GM12875 (cell line): ENCODE measurements around the gene ACSM6.

ENCODE experiments used
- H3K4me3 ChIP-seq: one replicate; pipeline ENCODE4 v1.5.1; 2011; ENCODE audit warnings: low read depth, low read length, control low read depth
- CTCF ChIP-seq: IDR thresholded peaks from 2 replicates; pipeline ENCODE4 v1.5.1; 2011; ENCODE audit warnings: low read depth, mild to moderate bottlenecking, control low read depth, inconsistent platforms, low read length, moderate library complexity, borderline replicate concordance; ENCODE audit not compliant: insufficient read depth

ACSM6 gene

DNA sequence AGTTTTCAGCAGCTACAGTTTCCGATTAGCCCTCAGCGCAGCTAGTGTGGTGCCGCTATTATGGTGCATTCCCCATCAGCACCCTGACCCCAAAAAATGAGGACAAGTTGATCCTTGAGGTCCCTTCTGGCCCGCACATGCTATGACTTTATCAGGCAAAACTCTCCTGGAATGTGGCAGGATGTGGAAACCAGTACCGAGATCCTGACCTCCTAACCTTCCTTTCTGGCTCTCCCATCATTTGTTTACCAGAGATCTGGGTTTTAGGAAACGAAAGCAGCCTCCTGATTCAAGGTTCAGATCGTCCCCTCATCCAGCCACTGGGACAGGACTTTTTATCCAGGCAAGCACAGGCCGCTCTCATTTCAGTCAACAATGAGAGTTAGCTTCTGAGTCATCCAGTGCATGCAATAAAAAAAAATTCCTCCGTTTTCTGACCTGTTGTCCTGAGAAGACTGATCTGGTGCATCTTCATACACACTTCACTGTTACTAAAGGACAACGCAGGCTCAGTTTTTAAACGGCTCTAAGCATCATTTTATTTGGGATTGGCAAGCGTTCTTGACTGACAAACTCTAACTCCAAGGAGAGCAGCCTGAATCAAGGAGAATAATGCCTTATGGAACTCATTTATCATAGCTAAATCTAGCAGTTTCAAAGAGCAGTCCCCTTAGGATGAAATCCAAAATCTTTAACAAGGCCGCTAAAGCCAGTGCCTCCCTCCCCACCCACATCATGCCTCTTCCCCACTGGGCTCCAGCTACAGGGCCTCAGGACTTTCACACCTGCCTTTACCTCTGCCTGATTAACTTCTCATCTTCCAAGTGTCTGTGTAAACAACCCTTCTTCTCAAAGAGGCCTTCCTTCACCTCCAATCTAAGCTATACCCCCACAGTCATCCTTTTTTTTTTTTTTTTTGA, 79.6 kb downstream of the ACSM6 start:
- no peak overlapping the region for H3K4me3 ChIP-seq
- no peak for TF ChIP-seq CTCF

DNA sequence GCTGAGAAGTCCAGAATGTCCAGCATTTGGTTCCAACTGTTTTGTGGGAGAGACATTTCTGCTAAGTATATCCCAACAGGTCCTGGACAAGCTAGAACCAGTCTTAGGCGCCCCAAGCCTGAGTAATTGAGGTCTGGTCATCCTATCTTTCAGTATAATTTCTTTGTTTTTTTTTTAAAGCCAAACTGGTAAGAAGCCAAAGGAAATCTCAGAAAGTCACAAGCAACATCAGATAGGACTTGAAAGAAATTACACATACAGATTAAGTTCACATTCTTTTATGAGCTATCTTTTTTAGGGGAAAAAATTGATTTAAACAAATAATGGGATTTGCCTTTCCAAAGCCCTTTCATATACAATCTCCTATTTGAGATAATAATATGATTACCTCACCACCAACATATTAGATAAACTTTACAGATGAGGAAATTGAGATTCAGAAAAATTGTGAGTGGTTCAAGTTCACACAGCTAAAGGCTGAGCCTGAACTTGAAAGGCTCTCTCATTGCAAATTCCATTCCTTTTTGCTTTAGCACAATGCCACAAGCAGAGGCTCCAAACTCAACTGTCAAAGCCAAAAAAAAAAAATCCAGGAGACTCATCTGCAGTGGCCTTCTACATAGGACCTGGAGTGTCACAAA, 81.8 kb downstream of the ACSM6 start:
- no peak overlapping the region for H3K4me3 ChIP-seq
- no peak for TF ChIP-seq CTCF

DNA sequence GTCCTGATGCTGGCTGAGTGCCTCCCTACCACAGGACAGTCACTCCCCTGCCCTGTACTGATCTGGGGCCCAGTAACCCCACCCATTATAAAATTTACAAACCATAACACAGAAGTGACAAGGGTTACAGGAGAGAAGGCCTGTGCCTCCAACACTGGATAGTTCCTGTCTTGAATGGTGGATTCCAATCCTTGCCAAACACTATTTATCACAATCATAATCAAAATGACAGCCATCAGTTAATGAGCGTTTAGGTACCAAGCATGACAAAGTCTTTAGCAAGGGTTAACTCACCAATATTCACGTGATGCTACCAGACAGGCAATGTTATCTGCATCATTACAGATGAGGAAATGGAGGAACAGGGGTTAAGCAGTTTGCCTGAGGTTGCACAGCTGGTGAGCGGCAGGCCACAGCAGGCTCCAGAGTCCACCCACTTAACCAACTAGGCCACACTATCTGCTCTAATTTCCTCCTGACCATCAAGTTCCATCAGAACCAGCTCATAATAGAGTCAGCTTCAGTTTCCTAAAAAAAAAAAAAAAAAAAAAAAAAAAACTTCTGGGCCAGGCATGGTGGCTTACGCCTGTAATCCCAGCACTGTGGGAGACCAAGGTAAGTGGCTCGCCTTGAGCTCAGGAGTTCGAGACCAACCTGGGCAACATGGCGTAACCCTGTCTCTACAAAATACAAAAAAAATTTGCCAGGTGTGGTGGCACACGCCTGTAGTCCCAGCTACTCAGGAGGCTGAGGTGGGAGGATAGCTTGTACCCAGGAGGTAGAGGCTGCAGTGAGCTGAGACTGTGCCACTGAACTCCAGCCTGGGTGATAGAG, 82.5 kb downstream of the ACSM6 start:
- TF ChIP-seq CTCF: no peak

DNA sequence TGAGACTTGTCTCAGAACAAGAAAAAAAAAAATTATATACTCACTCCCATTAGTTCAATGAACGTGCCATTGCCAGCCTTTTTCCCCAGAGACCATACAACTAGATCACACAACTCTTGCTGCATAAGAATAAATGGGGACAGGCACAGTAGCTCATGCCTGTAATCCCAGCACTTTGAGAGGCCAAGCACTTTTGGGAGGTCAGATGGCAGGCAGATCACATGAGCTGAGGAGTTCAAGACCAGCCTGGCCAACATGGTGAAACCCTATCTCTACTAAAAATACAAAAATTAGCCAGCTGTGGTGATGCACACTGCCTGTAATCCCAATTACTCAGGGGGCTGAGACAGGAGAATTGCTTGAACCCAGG, 83.1 kb downstream of the ACSM6 start:
- no peak overlapping the region for H3K4me3 ChIP-seq
- no peak for TF ChIP-seq CTCF

More for the DNA sequence above, 82.5 kb downstream of the ACSM6 start:
- H3K4me3 ChIP-seq: no peak overlapping the region

- no peak overlapping the region for H3K4me3 ChIP-seq
- no peak for TF ChIP-seq CTCF
These were observed 83.6 kb downstream of the ACSM6 start for GRCh38 chr10:95277614-95278013.
